Upper lobe of left lung (tissue), 6 donors: ENCODE measurements around the gene SPSB1. TPM values are rescaled to one million over a fixed set of nuclear protein-coding genes. Genes with fewer than 3 reads are reported as not detected.
A peak's percentile ranks its signal among the peaks of the same experiment; 100 is the strongest.

Experiments used
- ATAC-seq, 2 donors: fragments of 200-7000 bp; cut with Tn5 transposase; one replicate each; pipeline ENCODE4 v1.9.1; 2022; ENCODE audit warnings: mild to moderate bottlenecking in 2 of 2, moderate library complexity in 2 of 2; ENCODE audit not compliant: low FRiP score in 2 of 2
- DNase-seq, 2 donors: peaks; one replicate each; pipeline ENCODE4 v3.0.0-alpha.2; 2019 to 2020
- H3K27ac ChIP-seq, 4 donors: fragments of 200-600 bp; sonication (generic); one replicate each; pipeline ENCODE4 v1.5.1; 2016 to 2019
- H3K27me3 ChIP-seq, 4 donors: fragments of 200-600 bp; sonication (generic); one replicate each; pipeline ENCODE4 v1.5.1; 2017 to 2019
- H3K36me3 ChIP-seq, 4 donors: fragments of 200-600 bp; sonication (generic); one replicate each; pipeline ENCODE4 v1.5.1; 2016 to 2019
- H3K4me1 ChIP-seq, 4 donors: fragments of 200-600 bp; sonication (generic); one replicate each; pipeline ENCODE4 v1.5.1; 2018 to 2019
- H3K4me3 ChIP-seq, 4 donors: fragments of 200-600 bp; sonication (generic); one replicate each; pipeline ENCODE4 v1.5.1; 2017 to 2019; ENCODE audit warnings: mild to moderate bottlenecking in 2 of 4, moderate library complexity in 1 of 4
- H3K9me3 ChIP-seq, 4 donors: fragments of 200-600 bp; sonication (generic); one replicate each; pipeline ENCODE4 v1.5.1; 2018 to 2019
- CTCF ChIP-seq, 6 experiments: fragments of 450-650 bp in 4 of 6; fragments of 200-600 bp in 2 of 6; sonication (generic) in 2 of 6; IDR thresholded peaks; one replicate each; pipeline ENCODE4 v1.5.1; 2016 to 2019; ENCODE audit warnings: antibody characterized with exemption in 6 of 6
- EP300 ChIP-seq, 4 donors: sonication (generic); formaldehyde crosslinking; IDR thresholded peaks; one replicate each; pipeline ENCODE4 v1.5.1; 2017; ENCODE audit warnings: antibody characterized with exemption in 4 of 4, control low read depth in 2 of 4
- POLR2A ChIP-seq, 4 donors: fragments of 450-650 bp; IDR thresholded peaks; one replicate each; pipeline ENCODE4 v1.5.1; 2016 to 2017; ENCODE audit warnings: antibody characterized with exemption in 4 of 4, mild to moderate bottlenecking in 2 of 4
- POLR2AphosphoS5 ChIP-seq, 2 donors: sonication (generic); formaldehyde crosslinking; IDR thresholded peaks; one replicate each; pipeline ENCODE4 v1.5.1; 2017; ENCODE audit warnings: antibody characterized with exemption in 2 of 2
- WGBS, 2 donors: methylation state at CpG; one replicate each; pipeline ENCODE4 v1.1.5; 2017 to 2018; 5-methylcytosine and 5-hydroxymethylcytosine counted together
- total RNA-seq, 6 donors: library from RNA; depleted of rRNA in 4 of 6; stranded (reverse); fragments of >200 nt in 4 of 6; gene quantifications; one replicate each; pipeline versions ENCODE4 v1.1.0 to v1.2.1, GENCODE V29; 2016 to 2021
- donor health status: DM: no; HTN: no; CAD: no; lungs with moderate emphysema.
- donor health status: DM: no; HTN: yes; CAD: no; lungs with severe emphysema.

SPSB1 gene
- total RNA-seq, 6 donors from 2014 or later, result 21.0 to 49.1 (median 30.3) TPM

DNA sequence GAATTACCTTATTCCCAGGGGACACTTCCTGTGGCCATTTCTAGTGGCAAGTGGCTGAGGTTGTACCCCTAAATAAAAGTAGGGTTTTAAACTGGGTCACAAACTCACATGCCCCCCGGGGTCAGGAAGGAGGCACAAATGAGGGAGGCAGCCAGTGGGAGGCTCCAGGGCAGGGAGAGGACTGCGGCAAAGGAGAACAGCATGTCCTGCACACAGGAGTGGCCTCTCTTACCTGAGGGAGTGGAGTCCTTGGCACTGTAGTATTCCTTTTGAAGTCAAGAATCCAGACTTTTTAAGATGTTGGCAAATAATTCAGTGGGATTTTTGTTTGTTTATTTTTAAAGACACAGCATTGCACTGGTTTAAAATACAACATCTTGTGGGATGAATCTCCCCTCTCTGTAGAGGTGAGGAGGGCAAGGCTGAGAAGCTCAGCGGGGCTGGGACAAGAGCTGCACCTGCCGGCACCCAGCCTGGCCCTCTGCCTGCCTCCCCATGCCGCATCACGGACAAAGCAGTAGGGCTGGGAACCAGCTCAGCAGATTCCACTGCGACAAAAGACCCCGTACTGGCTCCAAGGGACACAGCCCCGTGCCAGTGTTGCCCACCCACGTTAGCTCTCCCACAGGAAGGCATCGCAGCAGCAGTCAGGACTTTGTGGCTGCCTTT lies 22.2 kb downstream of the SPSB1 start:
- no peak for TF ChIP-seq POLR2AphosphoS5 (IDR thresholded peaks at IDR 0.05)
- TF ChIP-seq EP300 (IDR thresholded peaks at IDR 0.05), result no peak
- no peak for TF ChIP-seq CTCF (IDR thresholded peaks at IDR 0.05)
- TF ChIP-seq POLR2A (IDR thresholded peaks at IDR 0.05), result no peak
- ATAC-seq, result no peak

DNA sequence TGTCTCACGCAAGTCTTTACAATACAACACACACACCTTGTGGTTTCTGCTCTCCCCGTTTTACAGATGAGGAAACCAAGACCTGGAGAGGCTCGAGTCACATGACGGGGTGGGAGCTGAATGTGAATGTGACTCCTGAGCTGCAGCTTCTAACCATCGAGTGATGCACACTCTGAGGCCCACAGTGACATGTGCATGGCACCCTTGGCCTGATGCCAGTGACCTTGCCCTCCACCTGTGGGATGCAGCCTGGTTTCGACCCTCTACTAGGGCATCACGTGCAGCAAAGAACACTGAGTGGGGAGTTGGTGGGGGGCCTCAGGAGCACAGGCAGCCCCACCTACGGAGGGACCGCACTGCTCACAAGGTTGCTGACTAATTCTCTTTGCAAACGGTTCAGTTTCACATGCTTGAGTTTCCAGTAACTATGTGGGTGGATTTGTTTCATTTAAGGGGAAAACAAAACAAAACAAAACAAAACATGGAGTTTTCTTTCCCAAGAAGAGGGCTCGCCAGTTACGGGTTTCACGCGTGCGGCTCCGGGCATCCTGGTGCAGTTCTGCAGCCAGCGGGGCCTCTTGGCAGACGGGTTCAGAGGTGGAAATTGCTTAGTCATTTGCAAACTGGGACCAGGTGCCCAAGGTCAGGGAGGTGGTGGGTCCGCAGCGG lies 22.9 kb downstream of the SPSB1 start:
- TF ChIP-seq POLR2AphosphoS5 (IDR thresholded peaks at IDR 0.05) (no peak), POLR2A (IDR thresholded peaks at IDR 0.05) (no peak), CTCF (IDR thresholded peaks at IDR 0.05) (no peak), EP300 (IDR thresholded peaks at IDR 0.05) (no peak)
- peaks cover 0 to 3% (median 0%) of the 10 kb centered on the region in 4 donors for H3K36me3 ChIP-seq
- DNase-seq (no peak), ATAC-seq (no peak)
- peaks cover 4 to 55% (median 19%) of the 10 kb centered on the region in 4 donors for H3K4me1 ChIP-seq
- peak overlapping the region in 2 of 4 donors; percentile 9 to 14 for H3K27ac ChIP-seq
- H3K27me3 ChIP-seq, result no peaks in the 10 kb centered on the region
- H3K9me3 ChIP-seq, result no peaks in the 10 kb centered on the region
- 67 to 70% methylated on average over 19 to 20 of the region's 20 CpGs for WGBS, 2 donors
- no peak overlapping the region for H3K4me3 ChIP-seq

More for the DNA sequence above, 22.2 kb downstream of the SPSB1 start:
- peak overlapping the region in 2 of 4 donors; percentile 9 to 14 for H3K27ac ChIP-seq
- DNase-seq, result no peak
- no peaks in the 10 kb centered on the region for H3K9me3 ChIP-seq
- WGBS, 2 donors, result 80 to 90% methylated on average over 6 to 11 of the region's 11 CpGs
- no peak overlapping the region for H3K4me3 ChIP-seq
- peaks cover 4 to 52% (median 18%) of the 10 kb centered on the region in 4 donors for H3K4me1 ChIP-seq
- peaks cover 0 to 3% (median 0%) of the 10 kb centered on the region in 4 donors for H3K36me3 ChIP-seq
- H3K27me3 ChIP-seq, result no peaks in the 10 kb centered on the region

DNA sequence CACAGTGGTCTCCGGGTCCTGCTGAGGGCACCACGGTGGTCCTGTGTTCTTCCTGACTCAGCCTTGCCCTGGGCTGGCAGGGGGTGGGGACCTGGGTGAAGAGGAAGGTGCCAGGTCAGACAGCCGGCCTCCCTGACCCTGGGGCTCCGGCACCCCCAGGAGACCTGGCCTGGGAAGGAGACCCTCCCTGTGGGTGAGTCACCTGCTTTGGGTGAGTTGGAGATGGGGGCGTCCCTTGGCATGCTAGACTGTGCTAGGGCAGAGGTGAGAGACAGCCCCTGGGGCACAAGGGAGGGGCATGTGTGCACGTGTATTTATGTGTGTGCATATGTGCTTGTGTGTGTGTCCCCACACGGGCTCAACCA lies 23.4 kb downstream of the SPSB1 start:
- no peak for DNase-seq
- H3K27ac ChIP-seq, result no peak overlapping the region
- H3K27me3 ChIP-seq, result no peaks in the 10 kb centered on the region
- TF ChIP-seq EP300 (IDR thresholded peaks at IDR 0.05), result no peak
- TF ChIP-seq POLR2A (IDR thresholded peaks at IDR 0.05), result no peak
- no peak for TF ChIP-seq CTCF (IDR thresholded peaks at IDR 0.05)
- no peak for TF ChIP-seq POLR2AphosphoS5 (IDR thresholded peaks at IDR 0.05)
- ATAC-seq, result no peak
- no peak overlapping the region for H3K4me3 ChIP-seq
- 59 to 77% methylated on average over 7 of the region's 7 CpGs for WGBS, 2 donors
- peaks cover 0 to 3% (median 0%) of the 10 kb centered on the region in 4 donors for H3K36me3 ChIP-seq
- no peaks in the 10 kb centered on the region for H3K9me3 ChIP-seq
- peaks cover 4 to 59% (median 19%) of the 10 kb centered on the region in 4 donors for H3K4me1 ChIP-seq

- Histone ChIP-seq H3K4me1 (peaks cover 4 to 63% (median 23%) of the 10 kb centered on the region in 4 donors), H3K4me3 (no peak overlapping the region), H3K27ac (no peak overlapping the region), H3K9me3 (no peaks in the 10 kb centered on the region), H3K36me3 (peaks cover 0 to 3% (median 0%) of the 10 kb centered on the region in 4 donors), H3K27me3 (no peaks in the 10 kb centered on the region)
- ATAC-seq (no peak), DNase-seq (no peak)
- WGBS, 2 donors, result 95 to 100% methylated on average over 13 to 24 of the region's 24 CpGs
- TF ChIP-seq POLR2A (IDR thresholded peaks at IDR 0.05), result no peak
- no peak for TF ChIP-seq POLR2AphosphoS5 (IDR thresholded peaks at IDR 0.05)
- TF ChIP-seq CTCF (IDR thresholded peaks at IDR 0.05), result no peak
- TF ChIP-seq EP300 (IDR thresholded peaks at IDR 0.05), result no peak
Measured at GRCh38 chr1:9316512-9316911, 23.8 kb downstream of the SPSB1 start.
